ENCODE results near the gene AGTRAP.

The AGTRAP gene

GRCh38 chr1:11784993-11785769, 49.2 kb downstream of the AGTRAP start:
- peak; percentile 30 for DNase-seq

- no peak for DNase-seq
Observed at GRCh38 chr1:11786168-11786567, 50.2 kb downstream of the AGTRAP start.

- DNase-seq: peak; percentile 25
Observed at GRCh38 chr1:11787251-11787803, 51.4 kb downstream of the AGTRAP start.

GRCh38 chr1:11787804-11788436, 52.0 kb downstream of the AGTRAP start:
- DNase-seq: no peak

- DNase-seq: no peak
Observed at GRCh38 chr1:11788549-11789053, 52.7 kb downstream of the AGTRAP start.

- no peak for DNase-seq
Observed at GRCh38 chr1:11789126-11790067, 53.5 kb downstream of the AGTRAP start.

- no peak for DNase-seq
Observed at GRCh38 chr1:11790101-11790879, 54.4 kb downstream of the AGTRAP start.

GRCh38 chr1:11790880-11791715, 55.2 kb downstream of the AGTRAP start:
- no peak for DNase-seq

GRCh38 chr1:11792106-11792505, 56.2 kb downstream of the AGTRAP start:
- no peak for DNase-seq

- DNase-seq: no peak
Observed at GRCh38 chr1:11793819-11794218, 57.9 kb downstream of the AGTRAP start.

- DNase-seq: no peak
Observed at GRCh38 chr1:11794446-11795237, 58.7 kb downstream of the AGTRAP start.

GRCh38 chr1:11795238-11795890, 59.4 kb downstream of the AGTRAP start:
- no peak for DNase-seq

- DNase-seq: peak; percentile 82
Observed at GRCh38 chr1:11796036-11796828, 60.3 kb downstream of the AGTRAP start.

- DNase-seq: peak; percentile 84
Observed at GRCh38 chr1:11797525-11798216, 61.7 kb downstream of the AGTRAP start.

- DNase-seq: no peak
Observed at GRCh38 chr1:11799099-11799498, 63.2 kb downstream of the AGTRAP start.

GRCh38 chr1:11799896-11800295, 64.0 kb downstream of the AGTRAP start:
- DNase-seq: no peak

GRCh38 chr1:11800391-11800755, 64.4 kb downstream of the AGTRAP start:
- no peak for DNase-seq
